NCI-H510A (cell line): Measurements from ENCODE around the gene LRRC32.

Experiments used
- DNase-seq: peaks from one replicate; lab custom pipeline; 2025; lab: John Stamatoyannopoulos, UW

Gene LRRC32

GRCh38 chr11:76678321-76678720, 7.8 kb upstream of the LRRC32 start:
- no peak for DNase-seq

- no peak for DNase-seq
These were observed 6.9 kb upstream of the LRRC32 start for GRCh38 chr11:76677458-76677765.

- no peak for DNase-seq
These were observed 6.3 kb upstream of the LRRC32 start for GRCh38 chr11:76676636-76677457.

GRCh38 chr11:76674517-76675400, 4.2 kb upstream of the LRRC32 start:
- no peak for DNase-seq

GRCh38 chr11:76673176-76674142, 2.9 kb upstream of the LRRC32 start:
- no peak for DNase-seq

GRCh38 chr11:76672431-76673175, 2.1 kb upstream of the LRRC32 start:
- no peak for DNase-seq

- DNase-seq = no peak
These were observed 1.2 kb upstream of the LRRC32 start for GRCh38 chr11:76671626-76672309.

- no peak for DNase-seq
These were observed 668 bp upstream of the LRRC32 start for GRCh38 chr11:76671237-76671592.

- DNase-seq = no peak
These were observed 554 bp downstream of the LRRC32 start for GRCh38 chr11:76669901-76670484.

- no peak for DNase-seq
These were observed 2.0 kb downstream of the LRRC32 start for GRCh38 chr11:76668362-76669155.

GRCh38 chr11:76667856-76668255, 2.7 kb downstream of the LRRC32 start:
- no peak for DNase-seq

GRCh38 chr11:76667271-76667818, 3.2 kb downstream of the LRRC32 start:
- DNase-seq = no peak

- no peak for DNase-seq
These were observed 3.7 kb downstream of the LRRC32 start for GRCh38 chr11:76666830-76667229.

GRCh38 chr11:76666408-76666807, 4.1 kb downstream of the LRRC32 start:
- DNase-seq = no peak

- no peak for DNase-seq
These were observed 4.6 kb downstream of the LRRC32 start for GRCh38 chr11:76665921-76666351.

- no peak for DNase-seq
These were observed 5.4 kb downstream of the LRRC32 start for GRCh38 chr11:76665172-76665571.

- no peak for DNase-seq
These were observed 5.9 kb downstream of the LRRC32 start for GRCh38 chr11:76664578-76665061.

- DNase-seq = no peak
These were observed 6.6 kb downstream of the LRRC32 start for GRCh38 chr11:76663912-76664440.

GRCh38 chr11:76663486-76663810, 7.1 kb downstream of the LRRC32 start:
- DNase-seq = no peak
